DOHH2 (cell line): ENCODE results near the gene HHEX.

ENCODE experiments used
- CTCF ChIP-seq: fragments of 200-600 bp; sonication (generic); IDR thresholded peaks from one replicate; pipeline ENCODE4 v1.5.1; 2014; ENCODE audit warnings: antibody characterized with exemption, mild to moderate bottlenecking, low read depth, low read length; ENCODE audit not compliant: poor library complexity, severe bottlenecking
- EZH2phosphoT487 ChIP-seq: fragments of 200-600 bp; sonication (generic); IDR thresholded peaks from 2 replicates; pipeline ENCODE4 v1.6.1; 2017; ENCODE audit warnings: borderline replicate concordance, mild to moderate bottlenecking, antibody characterized with exemption, low read length, moderate library complexity, mixed read lengths

GRCh38 chr10:92714872-92715271, 25.1 kb downstream of the HHEX start:
- no peak for TF ChIP-seq EZH2phosphoT487
- no peak for TF ChIP-seq CTCF
